GM15510 (cell line): ENCODE data around the gene NRL.

ENCODE experiments used
- POLR2A ChIP-seq: IDR thresholded peaks from 3 replicates; pipeline ENCODE4 v1.6.1; 2011; ENCODE audit warnings: borderline replicate concordance; ENCODE audit not compliant: insufficient read length; ENCODE audit errors: extremely low read depth

Gene NRL

DNA sequence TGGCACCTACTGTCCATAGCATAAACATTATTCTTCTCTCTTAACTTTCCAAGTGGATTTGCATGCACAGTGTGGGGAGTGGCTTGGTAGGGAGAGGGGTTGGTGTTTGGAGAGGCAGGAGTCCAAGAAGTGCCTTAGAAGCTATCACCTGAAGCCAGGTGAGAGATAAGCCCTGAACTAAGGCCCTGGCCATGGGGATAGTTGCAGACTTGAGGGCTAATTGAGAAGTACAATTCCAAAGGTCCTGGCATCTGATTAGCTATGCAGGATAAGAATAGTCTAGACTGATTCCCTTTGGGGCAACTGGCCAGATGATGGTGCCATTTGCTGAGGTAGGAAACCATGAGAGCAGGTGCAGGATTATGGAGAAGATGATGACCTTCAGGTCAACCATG lies 22.6 kb downstream of the NRL start:
- TF ChIP-seq POLR2A = no peak

DNA sequence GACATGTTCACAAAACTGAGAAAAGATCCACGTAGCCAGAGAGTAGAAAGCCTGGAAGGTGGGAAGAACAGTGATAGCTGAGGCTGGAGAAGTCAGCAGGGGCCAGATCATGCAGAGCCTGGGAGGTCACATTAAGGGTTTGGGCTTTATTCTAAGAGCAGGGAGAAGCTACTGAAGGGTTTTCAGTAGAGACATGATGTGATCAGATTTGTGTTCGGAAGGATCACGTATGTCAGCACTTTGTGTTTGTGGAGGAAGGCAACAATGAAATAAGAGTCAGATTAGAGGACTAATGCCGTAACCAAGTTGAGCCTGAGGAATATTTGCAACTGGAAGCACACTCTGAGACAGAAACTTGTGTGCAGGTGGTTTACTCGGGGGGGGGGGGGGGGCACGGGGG lies 24.9 kb downstream of the NRL start:
- no peak for TF ChIP-seq POLR2A

DNA sequence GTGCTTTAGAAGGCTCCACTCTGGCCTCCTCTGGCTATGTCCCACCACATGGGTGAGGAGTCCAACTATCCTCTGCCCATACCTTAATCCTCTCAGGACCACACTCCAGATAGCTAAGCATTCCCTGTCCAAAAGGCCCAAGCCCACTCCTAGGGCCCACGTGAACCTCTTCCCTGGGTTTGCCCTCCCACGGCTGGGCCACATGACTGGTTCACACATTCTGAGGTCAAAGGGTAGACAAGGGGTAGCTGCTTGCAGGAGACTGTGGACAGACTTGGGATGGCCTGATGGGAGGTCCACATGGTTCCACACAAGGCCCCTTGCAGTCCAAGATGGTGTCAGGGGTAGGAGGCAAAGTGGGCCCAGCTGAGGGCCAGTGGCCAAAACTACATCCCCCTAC lies 26.7 kb downstream of the NRL start:
- no peak for TF ChIP-seq POLR2A

DNA sequence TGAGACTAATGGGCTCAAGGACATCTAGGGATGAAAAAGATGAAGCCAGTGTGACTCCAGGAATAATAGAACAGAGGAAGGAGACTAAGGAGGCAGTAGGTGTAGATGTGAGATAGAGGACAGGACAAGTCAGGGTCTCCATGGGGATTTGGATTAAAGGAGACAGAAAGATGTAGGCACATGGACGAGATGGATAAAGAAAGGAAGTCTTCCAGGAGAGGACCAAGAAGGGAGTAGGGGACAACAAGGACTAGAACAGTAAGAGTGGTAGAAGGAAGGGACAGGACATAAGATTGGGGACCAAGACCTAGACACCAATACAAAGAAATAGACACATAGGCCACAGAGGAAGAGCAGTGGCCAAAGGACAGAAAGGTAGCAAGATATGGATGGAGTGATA lies 27.7 kb downstream of the NRL start:
- no peak for TF ChIP-seq POLR2A

DNA sequence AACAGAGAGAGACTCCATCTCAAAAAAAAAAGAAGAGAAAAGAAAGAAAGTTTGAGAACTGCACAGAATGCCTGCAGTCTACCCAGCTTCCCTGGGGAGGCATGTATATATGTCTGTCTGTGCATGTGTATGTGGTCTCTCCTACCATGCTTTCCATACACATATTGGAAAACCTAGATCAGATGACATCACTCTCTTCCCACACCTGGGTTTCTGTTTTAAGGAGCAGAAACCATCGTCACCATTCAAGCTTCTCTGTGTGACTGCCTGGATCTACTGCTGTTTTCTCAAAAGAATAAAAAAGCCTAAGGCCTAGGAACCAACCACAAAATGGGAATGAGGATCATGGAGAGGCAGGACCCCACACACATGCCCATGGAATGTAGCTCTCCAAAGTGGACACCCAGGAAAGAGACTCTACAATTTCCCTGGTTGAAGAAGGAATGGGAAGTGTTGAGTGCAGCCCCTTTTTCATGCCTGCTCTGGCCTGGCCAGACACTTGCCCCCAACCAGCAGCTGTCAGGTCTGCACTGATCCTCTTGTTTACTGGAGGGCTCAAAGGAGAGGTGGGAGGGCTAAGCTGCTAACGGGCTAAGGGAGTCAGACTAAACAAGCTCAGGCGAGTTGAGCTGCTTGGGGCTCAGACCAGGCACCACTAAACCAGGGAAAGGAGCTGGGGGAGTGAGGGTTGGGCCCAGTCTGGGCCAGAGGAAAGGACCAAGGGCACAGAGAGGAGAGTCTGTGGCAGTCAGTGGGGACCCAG lies 28.4 kb downstream of the NRL start:
- no peak for TF ChIP-seq POLR2A

DNA sequence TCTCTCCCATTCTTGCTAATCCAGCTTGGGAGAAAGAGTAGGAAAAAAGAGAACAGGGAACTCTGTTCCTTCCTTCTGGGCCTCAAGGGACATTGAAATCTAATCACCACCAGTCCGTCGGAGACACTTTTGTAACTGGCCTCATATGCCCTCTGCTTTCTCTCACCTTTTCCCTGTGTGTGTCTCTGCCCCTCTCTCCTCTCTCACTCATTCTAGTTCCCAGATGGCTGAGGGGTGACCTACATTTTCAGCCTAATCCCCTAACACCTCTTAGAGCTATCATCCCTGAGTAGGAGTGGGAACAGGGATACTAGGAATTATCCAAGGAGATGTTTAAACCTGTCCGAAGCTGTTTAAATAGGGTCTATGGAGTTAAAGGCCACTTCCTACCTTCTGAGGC lies 29.5 kb downstream of the NRL start:
- TF ChIP-seq POLR2A = no peak

DNA sequence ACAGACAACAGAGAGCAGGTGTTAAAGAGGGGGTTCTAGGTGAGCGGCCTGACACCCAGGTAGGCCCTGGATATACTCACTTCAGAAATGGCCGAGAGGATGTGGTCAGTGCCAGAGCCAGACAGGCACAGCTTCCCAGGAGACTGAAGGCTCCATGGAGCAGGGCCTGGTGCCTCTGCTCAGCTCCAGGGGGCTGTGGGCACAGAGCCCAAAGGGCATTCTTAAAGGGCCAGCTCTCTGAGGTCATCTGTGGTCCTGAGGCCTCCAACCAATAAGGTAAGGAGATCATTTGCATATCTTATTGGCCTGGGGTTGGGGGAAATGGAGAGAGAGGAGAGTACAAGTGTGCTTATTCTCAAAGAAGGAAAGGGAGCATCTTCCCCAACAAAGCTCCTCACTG lies 30.3 kb downstream of the NRL start:
- no peak for TF ChIP-seq POLR2A

DNA sequence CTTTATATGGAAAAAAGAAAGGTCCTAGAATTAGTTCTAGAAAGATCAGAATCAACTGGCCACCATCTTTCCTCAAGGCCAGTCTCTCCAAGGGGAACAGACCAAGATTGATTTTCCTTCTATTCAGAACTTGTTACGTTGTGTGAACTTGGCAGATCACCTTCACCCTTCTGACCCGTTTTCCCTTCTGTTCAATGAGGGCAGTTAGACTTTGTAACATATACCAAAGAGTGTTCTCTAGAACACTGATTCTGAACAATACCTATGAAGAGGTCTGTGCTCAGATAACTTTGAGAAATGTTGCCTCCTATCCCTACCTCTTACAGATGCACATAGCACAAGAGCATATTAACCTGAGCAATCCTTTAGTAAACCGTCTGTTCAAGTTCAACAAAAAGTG lies 31.3 kb downstream of the NRL start:
- TF ChIP-seq POLR2A = no peak

DNA sequence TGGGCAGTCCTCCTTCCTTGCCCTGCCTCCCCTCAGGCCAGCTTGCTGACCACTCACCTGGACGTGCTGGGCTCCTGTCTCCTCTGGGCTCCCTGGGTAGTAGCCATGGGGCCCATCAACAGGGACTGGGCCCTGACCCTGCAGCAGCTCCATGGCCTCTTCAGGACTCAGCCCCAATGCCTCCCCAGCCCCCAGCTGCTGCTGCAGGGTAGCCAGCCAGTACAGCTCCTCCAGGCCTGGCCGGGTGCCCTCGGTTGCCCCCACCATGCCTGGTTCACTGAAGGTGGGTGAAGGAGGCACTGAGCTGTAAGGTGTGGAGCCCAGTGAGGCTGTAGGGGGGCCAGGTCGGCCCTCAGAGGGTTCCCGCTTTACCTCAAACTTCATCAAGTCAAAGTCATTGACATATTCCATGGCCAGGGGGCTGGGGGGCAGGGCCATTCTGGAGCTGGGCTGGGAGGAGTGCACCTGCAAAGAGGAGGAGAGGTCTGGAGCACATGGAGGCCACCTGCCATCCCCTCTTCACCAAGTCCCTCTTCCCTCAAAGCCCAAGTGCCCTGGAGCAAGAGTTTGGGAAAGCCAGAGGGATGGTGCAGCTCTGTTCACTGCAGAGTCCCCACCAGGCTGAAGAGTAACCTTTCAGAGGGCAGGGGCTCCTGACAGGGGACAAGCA lies 32.2 kb downstream of the NRL start:
- TF ChIP-seq POLR2A = no peak

DNA sequence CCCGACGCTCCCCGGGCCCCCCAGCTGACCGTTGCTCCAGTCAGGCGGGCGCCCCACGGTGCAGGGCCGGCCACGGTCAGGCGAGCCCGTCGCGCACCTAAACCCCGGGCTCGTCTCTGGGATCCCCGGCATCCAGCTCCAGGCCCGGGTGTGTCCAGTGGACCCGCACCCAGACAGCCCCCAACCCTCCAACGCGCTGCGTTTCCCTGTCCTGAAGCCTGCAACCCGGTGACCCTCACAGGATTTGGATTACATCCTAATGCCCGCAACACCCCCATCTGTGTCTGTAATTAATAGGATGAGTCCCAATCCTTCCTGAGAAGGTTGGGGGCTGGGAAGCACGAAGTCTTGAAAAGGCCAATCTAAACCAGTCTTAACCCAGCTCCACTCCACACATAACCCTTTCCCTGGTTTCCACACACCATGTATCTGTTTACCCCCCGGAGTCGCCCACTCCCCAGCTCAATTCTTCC lies 33.0 kb downstream of the NRL start:
- no peak for TF ChIP-seq POLR2A

DNA sequence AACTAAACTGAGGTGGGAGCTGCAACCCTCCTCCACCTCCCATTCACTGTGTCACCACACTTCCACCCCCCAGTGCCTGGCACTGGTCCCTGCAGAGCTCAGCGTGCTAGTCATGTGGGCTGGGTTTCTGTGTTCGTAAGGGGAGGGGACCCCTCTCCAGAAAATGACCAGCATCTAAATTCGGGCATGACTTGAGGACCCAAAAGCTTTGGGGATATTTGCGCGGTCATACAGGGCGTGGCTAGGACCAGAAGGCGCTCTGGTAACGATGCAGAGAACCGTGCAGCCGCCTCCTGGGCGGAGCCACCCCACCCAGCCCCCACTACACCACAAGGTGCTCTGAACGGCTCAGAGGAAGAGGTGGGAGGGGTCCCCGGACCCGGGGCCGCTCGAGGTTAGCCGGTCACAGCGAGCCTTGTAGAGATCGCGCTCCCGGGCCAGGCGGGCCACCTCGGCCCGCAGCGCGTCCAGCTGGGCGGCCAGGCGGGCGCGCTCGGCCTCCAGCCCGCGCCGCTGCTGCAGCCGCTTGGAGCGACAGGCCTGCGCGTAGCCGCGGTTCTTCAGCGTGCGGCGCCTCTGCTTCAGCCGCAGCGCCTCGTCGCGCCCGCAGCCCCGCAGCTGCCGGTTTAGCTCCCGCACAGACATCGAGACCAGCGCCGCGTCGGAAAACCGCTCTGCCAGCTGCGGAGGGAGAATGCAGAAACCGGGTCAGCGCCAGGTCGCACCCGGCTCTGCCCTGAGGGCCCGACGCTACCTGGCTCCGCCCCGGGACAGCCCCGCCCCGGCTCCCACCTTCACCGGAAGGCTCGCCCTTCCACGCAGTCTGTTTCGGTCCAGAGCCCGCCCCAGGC lies 33.6 kb downstream of the NRL start:
- peak; percentile 84 for TF ChIP-seq POLR2A

DNA sequence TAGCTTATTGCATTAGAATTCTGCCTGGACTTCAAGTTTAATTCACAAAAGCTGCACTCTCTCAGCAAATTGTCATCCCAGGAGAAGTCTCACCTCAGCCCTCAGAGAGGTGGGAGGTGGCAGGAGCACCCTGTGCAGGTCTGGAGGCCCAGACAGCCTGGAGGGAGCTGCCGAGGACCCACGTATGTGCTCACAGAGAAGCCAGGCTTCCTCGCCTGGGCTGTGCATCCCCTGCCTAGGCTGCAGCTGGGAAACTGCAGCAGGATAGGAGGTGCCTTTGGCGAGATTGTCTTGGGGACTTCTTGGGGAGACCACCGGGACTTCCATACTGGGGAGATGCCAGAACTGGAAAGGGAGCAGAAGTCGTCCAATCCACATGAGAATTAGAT lies 34.6 kb downstream of the NRL start:
- TF ChIP-seq POLR2A = no peak

DNA sequence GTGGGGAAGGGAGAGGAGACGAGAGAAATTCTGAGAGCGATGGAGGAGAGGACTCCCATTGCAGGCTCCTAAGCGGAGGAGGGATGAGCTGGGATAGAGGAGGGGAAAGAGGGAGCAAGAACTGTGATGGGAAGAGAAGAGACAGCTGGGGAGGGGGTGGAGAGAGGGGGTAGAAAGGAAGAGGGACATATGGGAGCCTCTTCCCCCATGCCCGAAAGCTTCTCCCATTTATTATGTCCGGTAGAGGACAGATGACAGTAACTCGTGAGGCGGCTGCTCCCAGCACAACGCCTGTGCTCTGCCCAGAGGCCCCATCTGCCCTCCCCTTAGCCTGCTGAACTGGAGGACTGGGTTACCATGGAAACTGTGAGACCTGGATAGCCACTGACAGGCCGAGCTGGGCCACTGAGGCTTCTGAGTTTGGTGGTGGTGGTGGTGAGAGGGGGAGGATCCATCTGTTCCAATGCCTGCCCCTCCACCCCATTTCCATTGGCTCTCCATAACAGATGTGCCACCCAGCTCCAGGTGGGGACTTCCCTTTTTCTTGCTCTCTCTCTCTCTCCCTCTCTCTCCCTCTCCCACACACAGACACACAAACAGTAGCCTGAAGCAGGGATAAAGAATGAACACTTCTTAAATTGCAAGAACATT lies 35.1 kb downstream of the NRL start:
- TF ChIP-seq POLR2A = no peak

DNA sequence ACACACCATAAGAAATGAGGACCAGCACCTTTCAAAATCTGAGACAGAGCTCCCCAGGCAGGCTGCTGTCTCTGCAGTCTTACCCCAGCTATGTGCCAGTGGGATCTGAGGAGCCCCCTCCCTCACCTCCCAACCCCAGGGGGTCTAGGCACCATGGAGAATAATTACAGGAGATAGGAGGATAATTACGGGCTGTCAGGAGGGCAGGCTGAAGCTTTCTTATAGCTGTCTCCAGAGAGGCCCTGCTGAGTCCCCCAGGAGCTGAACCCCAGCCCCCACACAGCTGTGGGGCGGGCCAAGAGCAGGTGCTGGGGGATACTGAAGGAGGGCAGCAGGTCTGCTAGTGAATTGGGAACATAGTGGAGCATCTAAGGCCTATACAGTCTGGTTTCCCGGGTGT lies 36.6 kb downstream of the NRL start:
- TF ChIP-seq POLR2A = no peak

DNA sequence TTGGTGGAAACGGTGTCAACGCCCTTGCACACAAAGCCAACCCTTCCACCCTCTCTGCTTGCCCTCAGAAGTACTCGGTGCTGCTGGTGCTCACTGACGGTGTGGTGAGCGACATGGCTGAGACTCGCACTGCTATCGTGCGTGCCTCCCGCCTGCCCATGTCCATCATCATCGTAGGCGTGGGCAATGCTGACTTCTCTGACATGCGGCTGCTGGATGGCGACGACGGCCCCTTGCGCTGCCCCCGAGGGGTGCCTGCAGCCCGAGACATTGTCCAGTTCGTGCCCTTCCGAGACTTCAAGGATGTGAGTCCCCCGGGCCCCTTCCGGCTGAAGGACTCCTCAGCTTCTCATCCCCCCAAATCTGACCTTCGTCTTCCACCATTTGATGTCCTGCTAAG lies 37.7 kb downstream of the NRL start:
- no peak for TF ChIP-seq POLR2A
